Measurements from ENCODE around the gene HTR4. TPM values are rescaled to one million over a fixed set of nuclear protein-coding genes. Genes with fewer than 3 reads are reported as not detected.

Gene HTR4
- total and polyA plus RNA-seq, 4 donors: 0.17 to 0.18 TPM; not detected in 2

- 34 to 58% methylated on average over 10 of the region's 10 CpGs for WGBS, 2 donors
- H3K27me3 ChIP-seq (ENCODE audit: control insufficient read depth in 3 of 3, insufficient read depth in 3 of 3, low read length in 2 of 3): no peaks in the 10 kb centered on the region
- H3K4me1 ChIP-seq (ENCODE audit: control insufficient read depth in 5 of 5, insufficient read depth in 5 of 5, low read length in 5 of 5): no peaks in the 10 kb centered on the region
- H3K9ac ChIP-seq (ENCODE audit: insufficient read depth in 1 of 2, low read length in 2 of 2): no peak overlapping the region
- H3K36me3 ChIP-seq (ENCODE audit: control insufficient read depth in 4 of 4, insufficient read depth in 4 of 4, low read length in 4 of 4): no peaks in the 10 kb centered on the region
- no peaks in the 10 kb centered on the region for H3K9me3 ChIP-seq (ENCODE audit: control insufficient read depth in 4 of 4, insufficient read depth in 3 of 4, low read length in 3 of 4)
- ATAC-seq (ENCODE audit: insufficient read depth, low FRiP score): no peak
- no peak overlapping the region for H3K27ac ChIP-seq (ENCODE audit: low read depth in 1 of 2, low read length in 1 of 2)
- no peak for TF ChIP-seq CTCF (IDR thresholded peaks at IDR 0.05; ENCODE audit: control extremely low read depth, extremely low read depth)
- DNase-seq: peak in 1 of 3 donors; percentile 15
- H3K4me3 ChIP-seq: no peak overlapping the region
Measured at GRCh38 chr5:148491015-148491792, 163.1 kb downstream of the HTR4 start.

GRCh38 chr5:148488757-148489156 is 165.6 kb downstream of the HTR4 start:
- no peak for DNase-seq
- no peaks in the 10 kb centered on the region for H3K4me1 ChIP-seq (ENCODE audit: control insufficient read depth in 5 of 5, insufficient read depth in 5 of 5, low read length in 5 of 5)
- no peak for TF ChIP-seq CTCF (IDR thresholded peaks at IDR 0.05; ENCODE audit: control extremely low read depth, extremely low read depth)
- H3K36me3 ChIP-seq (ENCODE audit: control insufficient read depth in 4 of 4, insufficient read depth in 4 of 4, low read length in 4 of 4): no peaks in the 10 kb centered on the region
- no peaks in the 10 kb centered on the region for H3K9me3 ChIP-seq (ENCODE audit: control insufficient read depth in 4 of 4, insufficient read depth in 3 of 4, low read length in 3 of 4)
- H3K9ac ChIP-seq (ENCODE audit: insufficient read depth in 1 of 2, low read length in 2 of 2): no peak overlapping the region
- no peak for ATAC-seq (ENCODE audit: insufficient read depth, low FRiP score)
- 79 to 87% methylated on average over 2 of the region's 2 CpGs for WGBS, 2 donors
- H3K27me3 ChIP-seq (ENCODE audit: control insufficient read depth in 3 of 3, insufficient read depth in 3 of 3, low read length in 2 of 3): no peaks in the 10 kb centered on the region
- no peak overlapping the region for H3K27ac ChIP-seq (ENCODE audit: low read depth in 1 of 2, low read length in 1 of 2)
- H3K4me3 ChIP-seq: no peak overlapping the region

- ATAC-seq (ENCODE audit: insufficient read depth, low FRiP score): no peak
- 85 to 93% methylated on average over 3 of the region's 3 CpGs for WGBS, 2 donors
- no peaks in the 10 kb centered on the region for H3K36me3 ChIP-seq (ENCODE audit: control insufficient read depth in 4 of 4, insufficient read depth in 4 of 4, low read length in 4 of 4)
- no peaks in the 10 kb centered on the region for H3K9me3 ChIP-seq (ENCODE audit: control insufficient read depth in 4 of 4, insufficient read depth in 3 of 4, low read length in 3 of 4)
- H3K4me1 ChIP-seq (ENCODE audit: control insufficient read depth in 5 of 5, insufficient read depth in 5 of 5, low read length in 5 of 5): no peaks in the 10 kb centered on the region
- DNase-seq: no peak
- TF ChIP-seq CTCF (IDR thresholded peaks at IDR 0.05; ENCODE audit: control extremely low read depth, extremely low read depth): no peak
- no peaks in the 10 kb centered on the region for H3K27me3 ChIP-seq (ENCODE audit: control insufficient read depth in 3 of 3, insufficient read depth in 3 of 3, low read length in 2 of 3)
- no peak overlapping the region for H3K27ac ChIP-seq (ENCODE audit: low read depth in 1 of 2, low read length in 1 of 2)
- H3K4me3 ChIP-seq: no peak overlapping the region
- H3K9ac ChIP-seq (ENCODE audit: insufficient read depth in 1 of 2, low read length in 2 of 2): no peak overlapping the region
Measured at GRCh38 chr5:148486456-148486855, 167.9 kb downstream of the HTR4 start.

- Histone ChIP-seq H3K36me3 (ENCODE audit: control insufficient read depth in 4 of 4, insufficient read depth in 4 of 4, low read length in 4 of 4) (no peaks in the 10 kb centered on the region), H3K27me3 (ENCODE audit: control insufficient read depth in 3 of 3, insufficient read depth in 3 of 3, low read length in 2 of 3) (no peaks in the 10 kb centered on the region), H3K4me1 (ENCODE audit: control insufficient read depth in 5 of 5, insufficient read depth in 5 of 5, low read length in 5 of 5) (no peaks in the 10 kb centered on the region), H3K9me3 (ENCODE audit: control insufficient read depth in 4 of 4, insufficient read depth in 3 of 4, low read length in 3 of 4) (no peaks in the 10 kb centered on the region), H3K27ac (ENCODE audit: low read depth in 1 of 2, low read length in 1 of 2) (no peak overlapping the region), H3K4me3 (no peak overlapping the region), H3K9ac (ENCODE audit: insufficient read depth in 1 of 2, low read length in 2 of 2) (no peak overlapping the region)
- DNase-seq (no peak), ATAC-seq (ENCODE audit: insufficient read depth, low FRiP score) (no peak)
- TF ChIP-seq CTCF (IDR thresholded peaks at IDR 0.05; ENCODE audit: control extremely low read depth, extremely low read depth): no peak
Measured at GRCh38 chr5:148484651-148485050, 169.7 kb downstream of the HTR4 start.
